Stimulated activated CD8-positive, alpha-beta memory T cell treated with anti-CD3 and anti-CD28 coated beads, Interleukin-4, amount 100 ng/mL, for 48 hours (primary cell): ENCODE results near the gene HSP90AB1.

Source experiments
- DNase-seq: peaks from one replicate; pipeline ENCODE4 v3.0.0-alpha.2; 2020

HSP90AB1 gene

DNA sequence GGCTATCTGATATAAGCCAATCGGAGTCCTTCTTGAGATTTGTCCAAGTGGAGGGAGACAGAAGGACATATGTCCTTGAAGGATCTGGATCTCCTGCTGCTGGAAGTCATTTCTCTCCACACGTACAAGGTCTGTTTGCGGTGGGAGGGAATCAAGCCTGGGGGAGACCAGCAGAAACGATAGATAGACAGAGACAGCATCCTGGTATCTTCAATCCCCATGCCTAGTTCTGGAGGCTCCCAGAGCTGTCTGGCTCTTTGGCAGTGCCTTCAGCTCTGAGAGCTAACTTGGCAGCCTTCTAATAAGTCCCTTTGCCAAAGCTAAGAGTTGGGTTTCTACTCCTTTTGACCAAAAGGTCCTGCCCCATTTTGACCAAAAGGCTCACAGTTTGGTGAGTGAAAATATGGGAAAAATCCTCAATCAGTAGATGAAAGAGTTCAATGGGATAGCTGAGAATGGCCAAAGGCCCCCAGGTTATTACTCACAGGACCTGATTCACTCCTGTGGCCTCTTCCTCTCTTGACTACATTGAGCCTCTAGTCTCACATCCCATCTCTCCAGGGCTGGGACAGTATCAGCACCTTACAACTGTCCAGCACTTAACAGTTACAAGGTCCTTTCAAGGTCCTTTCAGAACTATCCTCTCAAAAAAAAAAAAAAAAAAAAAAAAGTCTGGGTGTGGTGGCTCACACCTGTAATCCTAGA is 45.9 kb downstream of the HSP90AB1 start:
- DNase-seq: no peak

DNA sequence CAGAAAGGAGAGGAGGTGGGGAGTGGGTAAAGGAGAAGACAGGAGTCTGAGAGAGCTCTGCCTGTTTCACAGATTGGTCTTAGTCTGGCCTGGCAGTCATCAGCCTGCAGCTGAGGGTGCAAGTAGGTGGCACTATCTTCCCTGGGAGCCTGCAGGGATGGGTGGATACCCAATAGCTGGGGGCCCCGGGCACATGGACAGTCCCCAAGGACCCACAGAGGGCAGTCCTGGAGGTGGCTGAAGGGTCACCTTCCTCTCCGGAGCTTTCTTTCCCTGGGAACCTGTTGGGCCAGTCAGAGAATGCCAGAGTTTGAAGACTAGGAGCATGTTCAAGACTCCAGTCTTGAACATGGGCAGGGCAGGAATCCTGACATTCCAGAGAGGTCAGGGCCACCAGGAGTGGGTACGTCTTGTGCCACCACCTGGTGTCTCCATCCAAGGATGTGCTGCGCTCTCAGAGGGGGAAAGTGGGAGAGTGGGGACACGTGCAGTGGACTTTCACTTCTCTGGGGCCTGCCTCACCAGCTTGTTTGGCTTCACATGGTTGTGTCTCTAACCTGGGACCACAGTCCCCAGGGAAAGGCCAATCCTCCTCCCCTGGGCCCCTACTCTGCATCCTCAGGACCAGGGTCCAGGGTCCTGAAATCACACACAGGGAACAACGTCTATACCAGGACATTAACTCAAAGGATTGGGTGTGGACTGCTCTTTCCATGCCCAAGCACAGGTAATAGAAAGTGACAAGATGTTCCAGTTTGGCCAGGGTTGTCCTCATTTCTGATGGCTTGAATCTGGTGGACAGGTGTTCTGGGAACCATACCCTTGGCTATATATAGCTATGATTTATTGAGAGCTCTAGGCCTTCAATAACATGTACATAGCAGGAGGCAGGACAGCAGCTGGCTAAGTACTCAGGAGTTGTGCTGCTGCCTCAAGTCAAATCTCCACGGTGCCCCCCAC is 48.2 kb downstream of the HSP90AB1 start:
- no peak for DNase-seq

DNA sequence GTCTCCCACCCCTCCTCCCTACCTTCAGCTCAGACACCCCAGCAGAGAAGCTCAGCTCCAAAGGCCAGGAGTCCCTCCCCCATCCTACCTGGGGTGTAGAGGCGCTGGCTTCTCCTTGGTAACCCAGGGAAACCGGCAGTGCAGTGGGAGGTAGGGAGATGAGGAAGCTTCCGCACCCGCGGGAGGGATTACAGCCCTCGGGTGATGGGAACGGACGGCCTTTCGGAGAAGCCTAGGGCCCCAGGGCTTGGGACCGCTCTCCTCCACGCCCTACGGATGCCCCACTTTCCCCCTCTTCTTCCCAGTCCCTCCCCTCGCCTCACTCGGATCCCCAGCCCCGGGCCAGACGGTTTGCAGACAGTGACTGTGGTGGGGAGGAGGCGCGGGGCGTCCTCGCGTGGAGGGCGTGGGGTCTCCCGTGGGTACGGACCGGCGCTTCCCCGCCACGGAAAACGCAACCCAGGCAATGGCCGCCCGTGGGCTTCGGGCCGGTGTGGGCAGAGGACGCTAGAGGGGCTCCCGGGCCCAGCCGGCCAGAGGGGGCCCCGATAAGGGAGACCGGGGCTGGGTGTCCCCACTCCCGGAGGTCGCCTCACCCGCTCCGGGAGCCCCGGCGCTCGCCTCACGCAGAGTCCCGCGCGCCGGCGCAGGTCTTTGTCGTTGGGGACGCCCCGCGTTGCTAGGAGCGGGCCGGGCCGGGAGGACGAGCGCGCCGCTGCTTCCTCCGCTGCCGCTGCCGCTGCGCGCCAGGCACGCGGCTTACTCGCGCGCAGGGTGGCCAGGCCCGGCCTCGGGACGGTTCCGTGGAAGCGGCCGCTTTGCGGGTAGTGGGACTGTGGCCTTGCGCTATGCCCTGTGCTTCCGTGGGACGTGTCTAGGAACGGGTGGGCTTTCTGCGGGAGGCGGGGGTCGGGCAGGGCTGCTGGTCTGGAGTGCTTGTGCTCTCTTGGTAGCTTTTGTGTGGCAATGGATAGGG is 50.5 kb downstream of the HSP90AB1 start:
- DNase-seq: peak; percentile 66

DNA sequence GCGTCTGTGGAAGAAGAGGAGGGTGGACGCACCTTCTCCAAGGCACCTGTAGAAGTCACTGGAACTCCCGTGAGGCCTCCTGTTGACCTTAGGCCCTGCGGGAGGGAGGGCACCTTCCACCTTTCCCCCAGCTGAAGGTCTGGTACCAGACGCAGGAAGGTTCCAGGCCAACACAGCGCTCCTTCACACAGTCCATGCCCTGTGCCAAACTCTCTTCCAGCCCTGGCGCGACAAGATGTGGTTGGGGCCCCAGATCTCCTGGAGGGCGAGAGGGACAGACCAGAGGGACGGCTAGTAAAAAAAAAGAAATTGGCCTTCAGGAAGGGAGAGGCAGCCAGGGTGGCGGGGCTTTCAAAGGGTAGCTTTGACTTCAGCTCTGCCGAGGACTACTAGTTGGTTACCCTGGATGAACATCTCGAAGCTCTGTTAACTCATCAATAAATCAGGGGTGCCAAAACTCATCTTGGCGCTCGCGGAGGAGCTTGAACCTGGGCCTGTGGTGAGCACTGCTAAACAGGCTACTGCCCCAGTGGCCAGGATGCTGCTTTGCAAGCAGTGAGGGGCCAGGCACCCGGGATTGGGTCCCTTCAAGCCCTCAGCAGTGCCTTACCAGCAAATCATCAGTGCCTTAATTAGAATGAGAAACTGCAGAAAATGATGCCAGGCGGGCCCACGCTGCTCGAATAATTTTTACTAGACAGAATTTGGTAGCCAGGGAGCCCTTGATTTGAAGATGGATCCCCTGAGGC is 51.3 kb downstream of the HSP90AB1 start:
- DNase-seq: no peak

DNA sequence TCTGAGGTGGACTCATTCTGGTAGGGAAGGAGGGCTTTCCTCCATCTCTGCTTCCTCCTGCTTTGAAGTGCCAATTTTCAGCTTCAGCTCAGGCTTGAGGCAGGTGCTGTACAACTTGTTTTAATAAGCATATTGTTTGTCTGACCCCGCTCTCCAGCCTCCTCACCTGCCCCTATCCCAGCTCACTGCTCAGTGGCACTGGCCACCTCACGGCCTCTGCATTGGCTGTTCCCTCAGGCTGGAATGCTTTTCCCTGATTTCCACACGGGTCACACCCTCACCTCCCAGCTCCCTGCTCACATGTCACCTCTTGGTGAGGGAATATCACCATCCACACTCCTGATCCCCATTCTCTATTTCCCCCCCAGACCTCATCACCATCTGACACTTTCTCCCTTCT is 52.0 kb downstream of the HSP90AB1 start:
- no peak for DNase-seq

DNA sequence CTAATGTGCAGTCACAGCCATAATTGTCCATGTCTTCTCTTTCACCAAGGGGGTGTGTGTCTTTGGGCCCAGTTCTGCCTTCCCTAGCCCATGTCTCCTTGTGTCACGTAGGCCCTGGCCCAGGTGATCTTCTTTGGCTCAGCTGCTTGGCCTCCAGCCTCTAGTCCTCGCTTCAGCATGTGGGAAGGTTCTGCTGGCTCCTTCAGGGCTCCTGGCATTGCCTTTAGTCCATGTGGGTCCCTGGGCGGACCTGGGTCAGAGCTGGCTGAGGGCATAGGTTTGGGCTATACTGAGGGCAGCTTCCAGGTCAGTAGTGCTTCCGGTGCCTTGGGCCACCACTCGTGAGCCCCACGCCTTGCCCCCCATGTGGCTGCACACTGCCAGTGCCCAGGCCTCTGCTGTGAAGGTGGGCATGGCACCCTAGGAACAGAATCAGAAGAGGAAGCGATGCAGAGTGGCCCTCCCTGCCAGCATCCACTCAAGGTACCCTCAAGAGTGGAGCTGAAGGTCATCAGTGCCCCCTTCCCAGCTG is 53.5 kb downstream of the HSP90AB1 start:
- no peak for DNase-seq

DNA sequence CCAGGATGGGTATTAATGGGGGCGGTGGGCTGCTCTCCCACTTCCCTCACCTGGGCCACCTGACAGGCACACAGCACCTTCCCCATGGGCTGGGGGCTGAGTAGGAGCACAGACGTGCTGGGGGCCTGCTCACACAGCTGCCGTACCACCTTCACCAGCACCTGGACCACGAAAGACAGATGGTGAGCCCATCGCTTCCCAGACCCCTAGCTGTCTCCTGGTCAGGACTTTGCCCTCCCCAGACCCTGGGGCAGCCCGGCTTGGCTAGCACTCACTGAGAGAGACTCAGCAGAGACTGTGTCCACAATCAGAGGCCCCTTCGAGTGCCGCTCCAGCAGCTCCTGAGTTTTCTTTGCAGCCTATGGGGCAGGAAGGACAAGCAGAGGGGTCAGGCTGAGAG is 54.2 kb downstream of the HSP90AB1 start:
- DNase-seq: no peak

DNA sequence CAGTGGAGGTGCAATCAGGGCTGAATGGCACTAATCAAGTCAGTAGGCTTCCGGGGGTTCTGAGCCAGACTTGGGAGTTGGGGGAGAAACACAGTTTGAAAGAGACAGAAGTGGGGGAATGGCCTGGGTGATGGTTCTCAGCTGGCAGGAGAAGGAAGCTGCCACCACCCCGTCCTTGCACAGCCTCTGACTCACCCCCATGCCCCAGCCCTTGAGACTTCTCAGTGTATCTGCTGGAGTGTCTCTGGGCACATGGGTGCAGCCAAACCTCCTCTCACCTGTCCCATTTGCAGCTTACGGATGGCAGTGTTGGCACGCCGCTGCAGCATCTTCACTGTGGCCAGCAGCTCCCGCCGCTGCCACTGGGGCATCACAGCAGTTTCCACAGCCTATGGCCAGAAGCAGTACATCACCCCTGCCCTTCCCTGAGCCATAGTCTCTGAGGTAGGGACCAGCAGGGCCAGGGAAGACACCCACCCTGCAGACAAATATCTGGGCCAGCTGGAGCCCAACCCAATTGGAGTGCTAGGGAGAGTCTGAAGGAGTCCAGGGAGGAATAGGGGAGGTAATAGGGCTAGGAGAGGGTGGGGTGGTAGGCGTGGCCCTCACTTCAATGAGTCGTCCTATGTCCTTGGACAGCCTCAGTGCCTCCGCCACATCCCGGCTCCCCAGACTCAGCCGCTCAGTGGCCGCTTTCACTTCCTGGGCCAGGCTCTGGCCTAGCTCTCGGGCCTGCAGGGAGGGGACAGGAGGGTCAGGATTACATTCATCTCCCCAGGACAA is 55.1 kb downstream of the HSP90AB1 start:
- peak; percentile 17 for DNase-seq

DNA sequence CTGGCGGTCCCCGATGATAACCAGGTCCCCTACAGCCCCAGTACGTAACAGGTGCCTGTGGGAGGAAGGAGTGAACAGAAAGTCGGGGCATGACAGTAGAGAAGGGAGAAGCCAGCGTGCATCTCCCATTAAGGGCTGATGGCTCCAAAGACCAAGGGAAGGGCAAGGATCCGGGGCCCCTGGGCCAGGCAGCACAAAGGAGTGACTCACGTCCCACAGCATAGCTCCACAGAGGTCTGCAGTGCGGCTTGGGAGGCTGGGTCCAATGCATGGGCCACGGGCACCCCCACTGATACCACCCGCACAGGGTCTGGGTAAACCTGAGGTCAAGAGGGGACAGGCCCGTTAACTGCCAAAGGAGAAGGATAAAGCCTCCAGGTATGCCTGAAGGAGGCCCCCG is 56.0 kb downstream of the HSP90AB1 start:
- peak; percentile 12 for DNase-seq
